IPS-18c (cell line): ENCODE measurements around the gene CDKAL1.

Experiments
- H3K4me3 ChIP-seq: 2 replicates; pipeline ENCODE4 v1.7.0; 2013; ENCODE audit warnings: low read depth, mild to moderate bottlenecking, low read length, moderate library complexity; ENCODE audit not compliant: insufficient read depth
- H3K9me3 ChIP-seq: one replicate; pipeline ENCODE4 v1.6.1; 2013; ENCODE audit warnings: mild to moderate bottlenecking, low read length, moderate library complexity; ENCODE audit not compliant: control insufficient read depth, insufficient read depth

The CDKAL1 gene

GRCh38 chr6:20769631-20770030 is 235.4 kb downstream of the CDKAL1 start:
- Histone ChIP-seq H3K4me3 (no peak overlapping the region), H3K9me3 (no peaks in the 10 kb centered on the region)

DNA sequence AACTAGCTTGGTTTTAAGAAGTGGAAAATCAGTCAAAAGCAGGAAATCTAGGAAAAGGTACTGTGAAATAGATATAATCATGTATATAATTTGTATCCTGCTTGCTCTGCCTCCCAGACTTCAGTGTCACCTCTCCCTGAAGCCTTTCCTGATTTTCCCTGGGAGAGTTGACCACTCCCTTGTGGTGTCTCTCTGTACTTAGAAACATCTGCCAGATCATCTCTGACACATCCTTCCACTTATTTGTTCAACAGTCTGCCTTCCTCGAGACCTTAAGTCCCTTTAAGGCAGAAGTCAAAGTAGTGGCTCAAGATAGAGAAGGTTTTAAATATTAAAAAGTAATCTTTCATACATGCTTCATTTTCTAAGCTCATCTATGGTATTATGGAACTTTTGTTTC is 236.5 kb downstream of the CDKAL1 start:
- no peak overlapping the region for H3K4me3 ChIP-seq
- no peaks in the 10 kb centered on the region for H3K9me3 ChIP-seq

DNA sequence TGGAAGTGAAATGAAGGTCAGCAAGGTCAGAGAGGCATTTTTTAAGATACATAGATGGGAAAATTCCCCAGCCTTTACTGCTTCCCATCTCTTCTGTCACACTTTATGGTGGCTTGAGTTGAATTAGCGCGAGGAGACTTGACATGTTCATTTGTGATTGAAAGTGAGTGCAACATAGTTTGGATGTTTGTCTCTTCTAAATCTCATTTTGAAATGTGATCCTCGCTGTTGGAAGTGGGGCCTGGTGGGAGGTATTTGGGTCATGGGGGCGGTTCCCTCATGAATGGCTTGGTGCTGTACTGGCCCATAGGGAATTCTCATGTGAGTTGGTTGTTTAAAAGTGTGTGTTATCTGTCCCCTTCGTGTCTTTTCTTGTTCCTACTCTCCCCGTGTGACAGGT is 237.2 kb downstream of the CDKAL1 start:
- Histone ChIP-seq H3K9me3 (no peaks in the 10 kb centered on the region), H3K4me3 (no peak overlapping the region)

- no peak overlapping the region for H3K4me3 ChIP-seq
- no peaks in the 10 kb centered on the region for H3K9me3 ChIP-seq
Measured at GRCh38 chr6:20773822-20774221, 239.6 kb downstream of the CDKAL1 start.

DNA sequence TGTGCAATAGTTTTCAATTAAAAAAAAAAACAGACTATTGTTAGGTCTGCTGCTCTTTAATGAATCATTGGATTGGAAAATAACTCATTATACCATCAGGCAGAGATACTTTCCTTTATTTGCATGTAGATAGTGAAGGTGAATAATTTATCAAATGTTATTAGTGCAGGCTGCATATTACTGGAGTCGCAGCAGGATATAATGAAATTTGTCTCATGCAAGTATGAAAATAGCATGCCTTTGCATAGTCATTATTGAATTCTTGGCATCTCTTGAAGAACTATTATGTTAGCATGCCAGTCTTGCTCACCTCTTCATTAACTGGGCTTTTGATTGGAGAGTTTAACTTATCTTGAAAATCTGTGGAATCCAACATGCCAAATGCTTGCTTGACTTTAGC is 241.7 kb downstream of the CDKAL1 start:
- H3K9me3 ChIP-seq, result no peaks in the 10 kb centered on the region

GRCh38 chr6:20777801-20778200 is 243.5 kb downstream of the CDKAL1 start:
- H3K9me3 ChIP-seq, result no peaks in the 10 kb centered on the region

More for the DNA sequence above, 241.7 kb downstream of the CDKAL1 start:
- no peak overlapping the region for H3K4me3 ChIP-seq

DNA sequence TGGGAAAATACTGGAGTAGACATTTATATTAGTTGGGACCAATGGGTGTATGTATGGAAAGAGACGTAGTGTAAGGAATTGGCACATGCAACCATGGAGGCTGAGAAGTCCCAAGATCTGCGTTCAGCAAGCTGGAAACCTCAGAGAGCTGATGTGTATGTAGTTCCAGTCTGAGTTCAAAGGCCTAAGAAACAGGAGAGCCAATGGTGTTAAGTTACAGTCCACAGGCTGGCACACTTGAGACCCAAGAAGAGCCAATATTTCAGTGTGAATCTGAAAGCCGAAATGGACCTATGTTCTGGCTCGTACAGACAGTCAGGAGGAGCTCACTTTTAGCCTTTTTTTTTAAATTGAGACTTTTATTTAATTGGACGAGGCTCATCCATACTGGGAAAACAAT is 244.2 kb downstream of the CDKAL1 start:
- Histone ChIP-seq H3K9me3 (no peaks in the 10 kb centered on the region), H3K4me3 (no peak overlapping the region)

More at GRCh38 chr6:20777801-20778200, 243.5 kb downstream of the CDKAL1 start:
- no peak overlapping the region for H3K4me3 ChIP-seq

DNA sequence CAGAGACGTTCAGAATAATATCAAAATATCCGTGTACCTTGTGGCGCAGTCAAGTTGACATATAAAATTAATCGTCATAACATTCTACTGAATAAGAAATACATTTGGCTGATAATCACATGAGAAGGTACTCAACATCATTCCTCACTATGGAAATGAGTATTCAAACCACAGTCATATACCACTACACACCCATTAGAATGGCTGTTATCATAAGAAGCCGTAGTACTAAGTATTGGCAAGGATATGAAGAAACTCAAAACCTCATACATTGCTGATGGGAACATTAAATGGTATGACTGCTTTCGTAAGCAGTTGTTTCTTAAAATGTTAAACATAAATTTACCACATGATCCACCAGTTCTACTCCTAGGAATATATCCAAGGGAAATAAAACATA is 244.7 kb downstream of the CDKAL1 start:
- Histone ChIP-seq H3K4me3 (no peak overlapping the region), H3K9me3 (no peaks in the 10 kb centered on the region)

- H3K4me3 ChIP-seq, result no peak overlapping the region
- no peaks in the 10 kb centered on the region for H3K9me3 ChIP-seq
Measured at GRCh38 chr6:20789162-20789561, 254.9 kb downstream of the CDKAL1 start.

DNA sequence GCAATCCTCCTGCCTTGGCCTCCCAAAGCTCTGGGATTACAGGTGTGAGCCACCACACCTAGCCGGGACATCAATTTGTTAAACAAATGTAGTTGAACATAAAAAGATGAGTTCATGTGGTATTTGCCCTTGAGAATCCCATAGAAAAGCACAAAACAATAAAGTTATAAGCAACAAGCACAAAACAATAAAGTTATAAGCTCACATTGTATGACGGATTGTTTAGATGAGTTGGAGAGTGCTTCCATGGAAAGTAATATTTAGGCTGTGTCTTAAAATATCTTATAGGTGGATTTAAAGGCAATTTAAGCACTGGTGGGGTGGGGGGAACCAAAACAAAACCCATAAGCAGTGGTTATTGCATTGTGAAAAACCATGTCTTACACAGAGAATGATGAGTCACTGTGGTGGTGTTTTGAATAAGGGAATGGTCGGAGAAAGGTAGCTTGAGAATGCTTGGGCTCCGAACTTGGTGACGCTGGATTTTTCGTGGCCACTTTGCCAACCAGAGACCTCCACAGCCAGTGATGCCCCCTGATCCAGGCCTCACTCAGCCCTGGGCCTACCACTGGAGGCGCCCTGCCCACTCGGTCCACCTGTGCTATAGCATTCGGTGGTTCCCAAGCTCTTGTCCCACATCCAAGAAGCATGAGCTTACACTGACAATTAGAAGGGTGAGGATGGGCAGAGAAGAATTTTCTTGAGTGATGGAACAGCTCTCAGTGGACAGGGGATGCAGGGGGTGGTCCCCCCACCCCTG is 256.0 kb downstream of the CDKAL1 start:
- Histone ChIP-seq H3K9me3 (no peaks in the 10 kb centered on the region), H3K4me3 (no peak overlapping the region)

GRCh38 chr6:20791074-20791473 is 256.8 kb downstream of the CDKAL1 start:
- no peaks in the 10 kb centered on the region for H3K9me3 ChIP-seq

GRCh38 chr6:20791944-20792343 is 257.7 kb downstream of the CDKAL1 start:
- Histone ChIP-seq H3K4me3 (no peak overlapping the region), H3K9me3 (no peaks in the 10 kb centered on the region)

More at GRCh38 chr6:20791074-20791473, 256.8 kb downstream of the CDKAL1 start:
- no peak overlapping the region for H3K4me3 ChIP-seq

- no peak overlapping the region for H3K4me3 ChIP-seq
- H3K9me3 ChIP-seq, result no peaks in the 10 kb centered on the region
Measured at GRCh38 chr6:20793174-20793573, 258.9 kb downstream of the CDKAL1 start.

GRCh38 chr6:20797597-20797996 is 263.3 kb downstream of the CDKAL1 start:
- Histone ChIP-seq H3K4me3 (no peak overlapping the region), H3K9me3 (no peaks in the 10 kb centered on the region)

DNA sequence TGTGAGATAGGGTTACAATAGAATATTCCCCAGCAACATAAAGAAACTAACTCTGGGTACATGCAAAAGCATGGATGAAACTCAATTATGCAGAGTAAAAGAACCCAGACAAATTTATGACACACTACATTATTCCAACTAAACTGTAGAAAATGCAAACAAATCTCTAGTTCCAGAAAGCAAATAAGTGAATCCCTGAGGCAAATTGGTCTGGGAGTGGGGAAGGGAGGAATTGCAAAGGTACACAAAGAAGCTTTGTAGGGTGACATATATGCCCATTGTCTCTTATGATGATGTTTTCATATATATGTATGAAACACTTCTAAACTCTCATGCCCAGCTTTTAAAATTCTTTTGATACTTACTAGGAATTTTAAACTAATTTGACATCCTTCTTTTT is 266.0 kb downstream of the CDKAL1 start:
- H3K9me3 ChIP-seq, result no peaks in the 10 kb centered on the region

GRCh38 chr6:20800653-20801052 is 266.4 kb downstream of the CDKAL1 start:
- no peaks in the 10 kb centered on the region for H3K9me3 ChIP-seq
- H3K4me3 ChIP-seq, result no peak overlapping the region

More for the DNA sequence above, 266.0 kb downstream of the CDKAL1 start:
- H3K4me3 ChIP-seq, result no peak overlapping the region

DNA sequence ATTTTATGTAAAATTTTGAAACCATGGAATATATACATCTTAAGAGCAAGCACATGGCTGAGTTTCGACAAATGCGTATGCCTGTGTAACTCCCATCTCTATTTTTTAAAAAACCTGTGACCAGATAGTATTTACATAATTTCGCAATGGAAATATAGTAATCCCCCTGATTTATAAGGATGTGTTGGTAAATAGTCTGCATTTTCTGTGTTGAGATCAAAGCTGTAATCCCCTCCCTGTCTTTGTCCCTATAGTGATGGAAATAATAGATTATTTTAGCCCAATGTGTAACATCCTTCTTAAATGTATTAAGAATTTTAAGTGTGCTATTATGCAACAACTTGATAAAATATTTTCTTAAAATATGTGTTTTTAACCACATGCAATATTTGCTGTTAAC is 267.3 kb downstream of the CDKAL1 start:
- Histone ChIP-seq H3K4me3 (no peak overlapping the region), H3K9me3 (no peaks in the 10 kb centered on the region)

- Histone ChIP-seq H3K4me3 (no peak overlapping the region), H3K9me3 (no peaks in the 10 kb centered on the region)
Measured at GRCh38 chr6:20802596-20802995, 268.3 kb downstream of the CDKAL1 start.

GRCh38 chr6:20805021-20805420 is 270.8 kb downstream of the CDKAL1 start:
- Histone ChIP-seq H3K9me3 (no peaks in the 10 kb centered on the region), H3K4me3 (no peak overlapping the region)
